NCI-H82 treated with DMSO at 0.1 percent for 48 hours (cell line): ENCODE measurements around the gene PGA3.
"Not testable (repeated sequence)": the region's sequence is repeated elsewhere in the genome, so short reads cannot be mapped to it uniquely, and the experiment has no call there.

Source experiments
- DNase-seq: peaks from one replicate; lab custom pipeline; 2025; ENCODE audit not compliant: unreplicated experiment; lab: John Stamatoyannopoulos, UW

The PGA3 gene

GRCh38 chr11:61248071-61248470 is 44.8 kb downstream of the PGA3 start:
- DNase-seq: not testable (repeated sequence)

GRCh38 chr11:61249201-61249600 is 45.9 kb downstream of the PGA3 start:
- DNase-seq: not testable (repeated sequence)

GRCh38 chr11:61250796-61251765 is 47.8 kb downstream of the PGA3 start:
- peak; percentile 1 for DNase-seq

GRCh38 chr11:61252332-61252731 is 49.0 kb downstream of the PGA3 start:
- not testable (repeated sequence) for DNase-seq

GRCh38 chr11:61254403-61255025 is 51.2 kb downstream of the PGA3 start:
- DNase-seq: peak; percentile 43

- no peak for DNase-seq
These were observed 53.6 kb downstream of the PGA3 start for GRCh38 chr11:61256710-61257482.

- no peak for DNase-seq
These were observed 55.2 kb downstream of the PGA3 start for GRCh38 chr11:61258546-61258945.

- DNase-seq: no peak
These were observed 56.0 kb downstream of the PGA3 start for GRCh38 chr11:61259363-61259762.
